T-helper 9 cell (primary cell): ENCODE measurements around the gene PRPF4.
"Not testable (repeated sequence)": the region's sequence is repeated elsewhere in the genome, so short reads cannot be mapped to it uniquely, and the experiment has no call there.

Experiments
- DNase-seq: peaks from one replicate; pipeline ENCODE4 v3.0.0-alpha.2; 2020
- total RNA-seq, 2 donors: gene quantifications; one replicate each; lab custom pipeline; 2026; lab: John Stamatoyannopoulos, UW

Gene PRPF4
- 45.4 to 61.0 reads per million in 2 donors for total RNA-seq

- DNase-seq = peak; percentile 94
Observed at GRCh38 chr9:113275157-113276131, at the start of gene PRPF4, which contains the start of gene CDC26. TSS of gene PRPF4 (plus strand) at chr9:113275658. CDS start at chr9:113275744, 86 bp downstream. TSS of gene CDC26 (minus strand) at chr9:113275572. CDS start at chr9:113272507, 3,065 bp downstream.

GRCh38 chr9:113227436-113227835, 48.0 kb upstream of the PRPF4 start:
- no peak for DNase-seq

GRCh38 chr9:113228130-113228665, 47.3 kb upstream of the PRPF4 start:
- DNase-seq = no peak

GRCh38 chr9:113231701-113232100, 43.8 kb upstream of the PRPF4 start:
- no peak for DNase-seq

- DNase-seq = not testable (repeated sequence)
Observed at GRCh38 chr9:113235701-113236255, 39.7 kb upstream of the PRPF4 start.

GRCh38 chr9:113237026-113237425, 38.4 kb upstream of the PRPF4 start:
- DNase-seq = no peak

- no peak for DNase-seq
Observed at GRCh38 chr9:113238202-113238858, 37.1 kb upstream of the PRPF4 start.

- DNase-seq = no peak
Observed at GRCh38 chr9:113238859-113239232, 36.6 kb upstream of the PRPF4 start.

- DNase-seq = no peak
Observed at GRCh38 chr9:113241161-113241560, 34.3 kb upstream of the PRPF4 start.

- no peak for DNase-seq
Observed at GRCh38 chr9:113244556-113244955, 30.9 kb upstream of the PRPF4 start.

- DNase-seq = no peak
Observed at GRCh38 chr9:113245894-113246293, 29.6 kb upstream of the PRPF4 start.

GRCh38 chr9:113246928-113247327, 28.5 kb upstream of the PRPF4 start:
- no peak for DNase-seq

- no peak for DNase-seq
Observed at GRCh38 chr9:113247640-113248039, 27.8 kb upstream of the PRPF4 start.

GRCh38 chr9:113249661-113250060, 25.8 kb upstream of the PRPF4 start:
- DNase-seq = not testable (repeated sequence)

- DNase-seq = no peak
Observed at GRCh38 chr9:113250807-113251206, 24.7 kb upstream of the PRPF4 start.

- DNase-seq = no peak
Observed at GRCh38 chr9:113254991-113255390, 20.5 kb upstream of the PRPF4 start.

GRCh38 chr9:113255438-113255837, 20.0 kb upstream of the PRPF4 start:
- no peak for DNase-seq

GRCh38 chr9:113257863-113258262, 17.6 kb upstream of the PRPF4 start:
- no peak for DNase-seq

GRCh38 chr9:113258282-113258681, 17.2 kb upstream of the PRPF4 start:
- no peak for DNase-seq

- DNase-seq = no peak
Observed at GRCh38 chr9:113261917-113262671, 13.4 kb upstream of the PRPF4 start.

- DNase-seq = no peak
Observed at GRCh38 chr9:113266174-113266573, 9.3 kb upstream of the PRPF4 start.

- DNase-seq = no peak
Observed at GRCh38 chr9:113267911-113268566, 7.4 kb upstream of the PRPF4 start.
